ENCODE measurements around the gene MVK.

Gene MVK

GRCh38 chr12:109632342-109632741 is 58.7 kb downstream of the MVK start:
- DNase-seq (ENCODE audit: low spot score) = no peak

- DNase-seq (ENCODE audit: low spot score) = no peak
Observed at GRCh38 chr12:109635717-109636116, 62.1 kb downstream of the MVK start.

- DNase-seq (ENCODE audit: low spot score) = no peak
Observed at GRCh38 chr12:109637348-109637747, 63.8 kb downstream of the MVK start.

GRCh38 chr12:109637996-109638395 is 64.4 kb downstream of the MVK start:
- no peak for DNase-seq (ENCODE audit: low spot score)

- DNase-seq (ENCODE audit: low spot score) = no peak
Observed at GRCh38 chr12:109638735-109639134, 65.1 kb downstream of the MVK start.

- DNase-seq (ENCODE audit: low spot score) = no peak
Observed at GRCh38 chr12:109639151-109639872, 65.7 kb downstream of the MVK start.

GRCh38 chr12:109640961-109641360 is 67.4 kb downstream of the MVK start:
- DNase-seq (ENCODE audit: low spot score) = no peak

- DNase-seq (ENCODE audit: low spot score) = no peak
Observed at GRCh38 chr12:109641422-109641821, 67.8 kb downstream of the MVK start.

GRCh38 chr12:109642506-109643132 is 69.0 kb downstream of the MVK start:
- no peak for DNase-seq (ENCODE audit: low spot score)

- no peak for DNase-seq (ENCODE audit: low spot score)
Observed at GRCh38 chr12:109645194-109645593, 71.6 kb downstream of the MVK start.

- no peak for DNase-seq (ENCODE audit: low spot score)
Observed at GRCh38 chr12:109645708-109646107, 72.1 kb downstream of the MVK start.
